Spleen (tissue), 7 donors: ENCODE data around the gene KATNAL1.

ENCODE experiments used
- CTCF ChIP-seq, 11 experiments: fragments of 200-600 bp in 7 of 11; fragments of 450-650 bp in 4 of 11; sonication (generic) in 4 of 11; IDR thresholded peaks in 8 of 11; conservative IDR thresholded peaks in 3 of 11; 1 replicate in 7 of 11; 2 replicates in 4 of 11; pipeline versions ENCODE4 v1.4.0 to v1.8.0; 2016 to 2021; ENCODE audit warnings: antibody characterized with exemption in 11 of 11, inconsistent platforms in 4 of 11, mild to moderate bottlenecking in 1 of 11
- POLR2A ChIP-seq, 3 donors: fragments of 450-650 bp; IDR thresholded peaks; one replicate each; pipeline ENCODE4 v1.5.1; 2017; ENCODE audit warnings: antibody characterized with exemption in 3 of 3, mild to moderate bottlenecking in 1 of 3
- POLR2AphosphoS5 ChIP-seq, 3 donors: sonication (generic); formaldehyde crosslinking; IDR thresholded peaks; one replicate each; pipeline ENCODE4 v1.5.1; 2017; ENCODE audit warnings: antibody characterized with exemption in 3 of 3
- donor health status: DM: no; HTN: no; CAD: no; lungs with moderate emphysema.
- donor health status: DM: no; HTN: no; CAD: no.
- donor health status: DM: no; HTN: no; CAD: no.

- TF ChIP-seq CTCF (IDR thresholded peaks at IDR 0.05 in 8 of 11, conservative IDR thresholded peaks at IDR 0.05 in 3 of 11) (no peak), POLR2A (IDR thresholded peaks at IDR 0.05) (no peak), POLR2AphosphoS5 (IDR thresholded peaks at IDR 0.05) (no peak)
These were observed 128.4 kb downstream of the KATNAL1 start for GRCh38 chr13:30178976-30179375.
